ENCODE measurements around the gene KRT74.
"Not testable (repeated sequence)": the region's sequence is repeated elsewhere in the genome, so short reads cannot be mapped to it uniquely, and the experiment has no call there.

The KRT74 gene

GRCh38 chr12:52601671-52602070 lies 28.0 kb upstream of the KRT74 start:
- no peak for DNase-seq

- no peak for DNase-seq
These were observed 27.4 kb upstream of the KRT74 start, which contains the start of gene KRT72 for GRCh38 chr12:52600941-52601481. TSS of gene KRT72 (minus strand) at chr12:52601463. CDS start at chr12:52601452, 11 bp downstream.

- DNase-seq = no peak
These were observed 26.8 kb upstream of the KRT74 start for GRCh38 chr12:52600475-52600874.

- DNase-seq = no peak
These were observed 26.4 kb upstream of the KRT74 start for GRCh38 chr12:52600071-52600470.

- DNase-seq = no peak
These were observed 25.3 kb upstream of the KRT74 start for GRCh38 chr12:52598966-52599365.

GRCh38 chr12:52594237-52594636 lies 20.6 kb upstream of the KRT74 start:
- not testable (repeated sequence) for DNase-seq

GRCh38 chr12:52591521-52591920 lies 17.9 kb upstream of the KRT74 start:
- DNase-seq = no peak

- no peak for DNase-seq
These were observed 16.4 kb upstream of the KRT74 start for GRCh38 chr12:52590021-52590420.

GRCh38 chr12:52587563-52587962 lies 13.9 kb upstream of the KRT74 start:
- no peak for DNase-seq

- no peak for DNase-seq
These were observed 12.3 kb upstream of the KRT74 start for GRCh38 chr12:52585946-52586345.

GRCh38 chr12:52585066-52585465 lies 11.4 kb upstream of the KRT74 start:
- no peak for DNase-seq

- no peak for DNase-seq
These were observed 10.6 kb upstream of the KRT74 start for GRCh38 chr12:52584156-52584682.

GRCh38 chr12:52582971-52583456 lies 9.4 kb upstream of the KRT74 start:
- DNase-seq = peak; percentile 54

GRCh38 chr12:52582486-52582885 lies 8.8 kb upstream of the KRT74 start:
- no peak for DNase-seq

GRCh38 chr12:52581481-52581880 lies 7.8 kb upstream of the KRT74 start:
- no peak for DNase-seq

GRCh38 chr12:52581066-52581465 lies 7.4 kb upstream of the KRT74 start:
- no peak for DNase-seq

GRCh38 chr12:52580496-52580895 lies 6.9 kb upstream of the KRT74 start:
- no peak for DNase-seq

- no peak for DNase-seq
These were observed 6.1 kb upstream of the KRT74 start for GRCh38 chr12:52579468-52580465.

GRCh38 chr12:52578469-52578868 lies 4.8 kb upstream of the KRT74 start:
- DNase-seq = no peak

- no peak for DNase-seq
These were observed 3.7 kb upstream of the KRT74 start for GRCh38 chr12:52577316-52577715.

- DNase-seq = no peak
These were observed 2.3 kb upstream of the KRT74 start for GRCh38 chr12:52575948-52576347.

- DNase-seq = no peak
These were observed 1.6 kb upstream of the KRT74 start for GRCh38 chr12:52575256-52575655.

- no peak for DNase-seq
These were observed 337 bp downstream of the KRT74 start for GRCh38 chr12:52573306-52573705.

- DNase-seq = no peak
These were observed 3.1 kb downstream of the KRT74 start for GRCh38 chr12:52570511-52570910.

All from activated CD4-positive, alpha-beta T cell treated with anti-CD3 and anti-CD28 coated beads, Interleukin-10, Interleukin-2, amounts not matched to agents 100 ng/mL and 50 ng/mL, durations not matched to agents 16 hours and 8 hours (primary cell).